ENCODE results near the gene MAGEL2. TPM values are rescaled to one million over a fixed set of nuclear protein-coding genes. Genes with fewer than 3 reads are reported as not detected.
A peak's percentile ranks its signal among the peaks of the same experiment; 100 is the strongest.

The MAGEL2 gene
- total RNA-seq = 9.9 TPM

GRCh38 chr15:23647421-23648370 lies at the start of gene MAGEL2:
Gene MAGEL2 (minus strand): TSS chr15:23647867. CDS start chr15:23647742, 125 bp downstream.
- no peaks in the 10 kb centered on the region for H3K4me1 ChIP-seq (ENCODE audit: control insufficient read depth in 3 of 3, insufficient read depth in 3 of 3, low read length in 3 of 3)
- no peaks in the 10 kb centered on the region for H3K9me3 ChIP-seq (ENCODE audit: control insufficient read depth in 3 of 3, low read length in 3 of 3)
- peak within 1 kb of the TSS in 2 of 3 donors; percentile 6 to 14 for H3K4me3 ChIP-seq (ENCODE audit: low read length in 3 of 3)
- H3K27me3 ChIP-seq (ENCODE audit: control insufficient read depth in 3 of 3, insufficient read depth in 3 of 3, low read length in 3 of 3) = peaks cover 3 to 7% (median 4%) of the 10 kb centered on the region in 3 donors
- H3K9ac ChIP-seq (ENCODE audit: low read depth in 1 of 3, low read length in 3 of 3) = no peak within 1 kb of the TSS
- H3K36me3 ChIP-seq (ENCODE audit: control insufficient read depth in 3 of 3, insufficient read depth in 3 of 3, low read length in 3 of 3) = no peaks in the 10 kb centered on the region
- H3K27ac ChIP-seq (ENCODE audit: low read depth, low read length) = no peak within 1 kb of the TSS

- no peaks in the 10 kb centered on the region for H3K9me3 ChIP-seq (ENCODE audit: control insufficient read depth in 3 of 3, low read length in 3 of 3)
- no peak overlapping the region for H3K4me3 ChIP-seq (ENCODE audit: low read length in 3 of 3)
- H3K27me3 ChIP-seq (ENCODE audit: control insufficient read depth in 3 of 3, insufficient read depth in 3 of 3, low read length in 3 of 3) = no peaks in the 10 kb centered on the region
- H3K4me1 ChIP-seq (ENCODE audit: control insufficient read depth in 3 of 3, insufficient read depth in 3 of 3, low read length in 3 of 3) = no peaks in the 10 kb centered on the region
- H3K36me3 ChIP-seq (ENCODE audit: control insufficient read depth in 3 of 3, insufficient read depth in 3 of 3, low read length in 3 of 3) = no peaks in the 10 kb centered on the region
- H3K27ac ChIP-seq (ENCODE audit: low read depth, low read length) = no peak overlapping the region
- H3K9ac ChIP-seq (ENCODE audit: low read depth in 1 of 3, low read length in 3 of 3) = no peak overlapping the region
These were observed 47.6 kb upstream of the MAGEL2 start for GRCh38 chr15:23695282-23695681.

- H3K9ac ChIP-seq (ENCODE audit: low read depth in 1 of 3, low read length in 3 of 3) = no peak overlapping the region
- no peaks in the 10 kb centered on the region for H3K9me3 ChIP-seq (ENCODE audit: control insufficient read depth in 3 of 3, low read length in 3 of 3)
- H3K4me1 ChIP-seq (ENCODE audit: control insufficient read depth in 3 of 3, insufficient read depth in 3 of 3, low read length in 3 of 3) = no peaks in the 10 kb centered on the region
- H3K36me3 ChIP-seq (ENCODE audit: control insufficient read depth in 3 of 3, insufficient read depth in 3 of 3, low read length in 3 of 3) = no peaks in the 10 kb centered on the region
- H3K27me3 ChIP-seq (ENCODE audit: control insufficient read depth in 3 of 3, insufficient read depth in 3 of 3, low read length in 3 of 3) = no peaks in the 10 kb centered on the region
- no peak overlapping the region for H3K27ac ChIP-seq (ENCODE audit: low read depth, low read length)
- H3K4me3 ChIP-seq (ENCODE audit: low read length in 3 of 3) = no peak overlapping the region
These were observed 46.9 kb upstream of the MAGEL2 start for GRCh38 chr15:23694592-23694991.

- no peaks in the 10 kb centered on the region for H3K4me1 ChIP-seq (ENCODE audit: control insufficient read depth in 3 of 3, insufficient read depth in 3 of 3, low read length in 3 of 3)
- no peaks in the 10 kb centered on the region for H3K36me3 ChIP-seq (ENCODE audit: control insufficient read depth in 3 of 3, insufficient read depth in 3 of 3, low read length in 3 of 3)
- H3K4me3 ChIP-seq (ENCODE audit: low read length in 3 of 3) = no peak overlapping the region
- H3K9ac ChIP-seq (ENCODE audit: low read depth in 1 of 3, low read length in 3 of 3) = no peak overlapping the region
- no peak overlapping the region for H3K27ac ChIP-seq (ENCODE audit: low read depth, low read length)
- H3K27me3 ChIP-seq (ENCODE audit: control insufficient read depth in 3 of 3, insufficient read depth in 3 of 3, low read length in 3 of 3) = no peaks in the 10 kb centered on the region
- H3K9me3 ChIP-seq (ENCODE audit: control insufficient read depth in 3 of 3, low read length in 3 of 3) = no peaks in the 10 kb centered on the region
These were observed 42.8 kb upstream of the MAGEL2 start for GRCh38 chr15:23690450-23690852.

- Histone ChIP-seq H3K36me3 (ENCODE audit: control insufficient read depth in 3 of 3, insufficient read depth in 3 of 3, low read length in 3 of 3) (no peaks in the 10 kb centered on the region), H3K27ac (ENCODE audit: low read depth, low read length) (no peak overlapping the region)
These were observed 42.3 kb upstream of the MAGEL2 start for GRCh38 chr15:23690015-23690414.

GRCh38 chr15:23687143-23687470 lies 39.4 kb upstream of the MAGEL2 start, which contains the start of gene NDN:
Gene NDN (minus strand): TSS chr15:23687305. CDS start chr15:23687217, 88 bp downstream.
- no peaks in the 10 kb centered on the region for H3K9me3 ChIP-seq (ENCODE audit: control insufficient read depth in 3 of 3, low read length in 3 of 3)
- H3K36me3 ChIP-seq (ENCODE audit: control insufficient read depth in 3 of 3, insufficient read depth in 3 of 3, low read length in 3 of 3) = no peaks in the 10 kb centered on the region
- peak within 1 kb of the TSS; percentile 45 to 69 (median 66) for H3K4me3 ChIP-seq (ENCODE audit: low read length in 3 of 3)
- no peaks in the 10 kb centered on the region for H3K4me1 ChIP-seq (ENCODE audit: control insufficient read depth in 3 of 3, insufficient read depth in 3 of 3, low read length in 3 of 3)
- H3K9ac ChIP-seq (ENCODE audit: low read depth in 1 of 3, low read length in 3 of 3) = peak within 1 kb of the TSS; percentile 22 to 72 (median 23)
- H3K27me3 ChIP-seq (ENCODE audit: control insufficient read depth in 3 of 3, insufficient read depth in 3 of 3, low read length in 3 of 3) = no peaks in the 10 kb centered on the region
- no peak within 1 kb of the TSS for H3K27ac ChIP-seq (ENCODE audit: low read depth, low read length)

More at GRCh38 chr15:23690015-23690414, 42.3 kb upstream of the MAGEL2 start:
- H3K4me3 ChIP-seq (ENCODE audit: low read length in 3 of 3) = no peak overlapping the region
- no peak overlapping the region for H3K9ac ChIP-seq (ENCODE audit: low read depth in 1 of 3, low read length in 3 of 3)
- no peaks in the 10 kb centered on the region for H3K27me3 ChIP-seq (ENCODE audit: control insufficient read depth in 3 of 3, insufficient read depth in 3 of 3, low read length in 3 of 3)
- H3K9me3 ChIP-seq (ENCODE audit: control insufficient read depth in 3 of 3, low read length in 3 of 3) = no peaks in the 10 kb centered on the region
- H3K4me1 ChIP-seq (ENCODE audit: control insufficient read depth in 3 of 3, insufficient read depth in 3 of 3, low read length in 3 of 3) = no peaks in the 10 kb centered on the region

- Histone ChIP-seq H3K4me3 (ENCODE audit: low read length in 3 of 3) (peak overlapping the region; percentile 45 to 69 (median 66)), H3K4me1 (ENCODE audit: control insufficient read depth in 3 of 3, insufficient read depth in 3 of 3, low read length in 3 of 3) (no peaks in the 10 kb centered on the region), H3K27ac (ENCODE audit: low read depth, low read length) (no peak overlapping the region), H3K9ac (ENCODE audit: low read depth in 1 of 3, low read length in 3 of 3) (peak overlapping the region; percentile 22 to 72 (median 23)), H3K27me3 (ENCODE audit: control insufficient read depth in 3 of 3, insufficient read depth in 3 of 3, low read length in 3 of 3) (no peaks in the 10 kb centered on the region), H3K36me3 (ENCODE audit: control insufficient read depth in 3 of 3, insufficient read depth in 3 of 3, low read length in 3 of 3) (no peaks in the 10 kb centered on the region), H3K9me3 (ENCODE audit: control insufficient read depth in 3 of 3, low read length in 3 of 3) (no peaks in the 10 kb centered on the region)
These were observed 38.9 kb upstream of the MAGEL2 start for GRCh38 chr15:23686466-23687142.

- H3K4me3 ChIP-seq (ENCODE audit: low read length in 3 of 3) = no peak overlapping the region
- H3K36me3 ChIP-seq (ENCODE audit: control insufficient read depth in 3 of 3, insufficient read depth in 3 of 3, low read length in 3 of 3) = no peaks in the 10 kb centered on the region
- no peaks in the 10 kb centered on the region for H3K27me3 ChIP-seq (ENCODE audit: control insufficient read depth in 3 of 3, insufficient read depth in 3 of 3, low read length in 3 of 3)
- no peak overlapping the region for H3K27ac ChIP-seq (ENCODE audit: low read depth, low read length)
- H3K9me3 ChIP-seq (ENCODE audit: control insufficient read depth in 3 of 3, low read length in 3 of 3) = no peaks in the 10 kb centered on the region
- no peaks in the 10 kb centered on the region for H3K4me1 ChIP-seq (ENCODE audit: control insufficient read depth in 3 of 3, insufficient read depth in 3 of 3, low read length in 3 of 3)
- no peak overlapping the region for H3K9ac ChIP-seq (ENCODE audit: low read depth in 1 of 3, low read length in 3 of 3)
These were observed 23.8 kb upstream of the MAGEL2 start for GRCh38 chr15:23671481-23671880.

GRCh38 chr15:23670970-23671369 lies 23.3 kb upstream of the MAGEL2 start:
- Histone ChIP-seq H3K36me3 (ENCODE audit: control insufficient read depth in 3 of 3, insufficient read depth in 3 of 3, low read length in 3 of 3) (no peaks in the 10 kb centered on the region), H3K27me3 (ENCODE audit: control insufficient read depth in 3 of 3, insufficient read depth in 3 of 3, low read length in 3 of 3) (no peaks in the 10 kb centered on the region), H3K9ac (ENCODE audit: low read depth in 1 of 3, low read length in 3 of 3) (no peak overlapping the region), H3K4me3 (ENCODE audit: low read length in 3 of 3) (no peak overlapping the region), H3K9me3 (ENCODE audit: control insufficient read depth in 3 of 3, low read length in 3 of 3) (no peaks in the 10 kb centered on the region), H3K4me1 (ENCODE audit: control insufficient read depth in 3 of 3, insufficient read depth in 3 of 3, low read length in 3 of 3) (no peaks in the 10 kb centered on the region), H3K27ac (ENCODE audit: low read depth, low read length) (no peak overlapping the region)

GRCh38 chr15:23663232-23663631 lies 15.6 kb upstream of the MAGEL2 start:
- Histone ChIP-seq H3K36me3 (ENCODE audit: control insufficient read depth in 3 of 3, insufficient read depth in 3 of 3, low read length in 3 of 3) (no peaks in the 10 kb centered on the region), H3K27me3 (ENCODE audit: control insufficient read depth in 3 of 3, insufficient read depth in 3 of 3, low read length in 3 of 3) (no peaks in the 10 kb centered on the region), H3K9ac (ENCODE audit: low read depth in 1 of 3, low read length in 3 of 3) (no peak overlapping the region), H3K9me3 (ENCODE audit: control insufficient read depth in 3 of 3, low read length in 3 of 3) (no peaks in the 10 kb centered on the region), H3K4me3 (ENCODE audit: low read length in 3 of 3) (no peak overlapping the region), H3K4me1 (ENCODE audit: control insufficient read depth in 3 of 3, insufficient read depth in 3 of 3, low read length in 3 of 3) (no peaks in the 10 kb centered on the region), H3K27ac (ENCODE audit: low read depth, low read length) (no peak overlapping the region)
